GM19452 (cell line): ENCODE results near the gene C5.

Experiments used
- ATAC-seq: cut with Tn5 transposase; IDR thresholded peaks from one replicate; pipeline ENCODE4 v1.9.1; 2021; ENCODE audit not compliant: unreplicated experiment

The C5 gene

DNA sequence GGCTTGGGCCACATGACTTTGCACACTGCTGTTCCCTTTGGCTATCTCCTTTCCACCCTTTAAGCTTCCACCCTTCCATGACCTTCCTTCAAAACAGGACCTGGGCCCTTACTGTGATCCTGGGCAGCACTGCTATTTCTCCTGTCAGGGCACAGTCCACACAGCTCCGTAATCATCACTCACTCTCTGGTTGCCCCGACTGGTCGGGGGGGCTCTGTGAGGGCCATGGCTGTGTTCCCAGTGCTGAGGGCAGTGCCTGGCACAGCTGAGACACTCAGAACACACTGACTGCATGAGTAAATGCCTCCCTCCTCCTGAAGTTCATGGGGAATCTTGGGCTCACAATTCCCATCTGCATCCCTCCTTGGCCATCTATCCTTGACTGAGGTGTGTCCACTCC lies 135.7 kb downstream of the C5 start:
- no peak for ATAC-seq

DNA sequence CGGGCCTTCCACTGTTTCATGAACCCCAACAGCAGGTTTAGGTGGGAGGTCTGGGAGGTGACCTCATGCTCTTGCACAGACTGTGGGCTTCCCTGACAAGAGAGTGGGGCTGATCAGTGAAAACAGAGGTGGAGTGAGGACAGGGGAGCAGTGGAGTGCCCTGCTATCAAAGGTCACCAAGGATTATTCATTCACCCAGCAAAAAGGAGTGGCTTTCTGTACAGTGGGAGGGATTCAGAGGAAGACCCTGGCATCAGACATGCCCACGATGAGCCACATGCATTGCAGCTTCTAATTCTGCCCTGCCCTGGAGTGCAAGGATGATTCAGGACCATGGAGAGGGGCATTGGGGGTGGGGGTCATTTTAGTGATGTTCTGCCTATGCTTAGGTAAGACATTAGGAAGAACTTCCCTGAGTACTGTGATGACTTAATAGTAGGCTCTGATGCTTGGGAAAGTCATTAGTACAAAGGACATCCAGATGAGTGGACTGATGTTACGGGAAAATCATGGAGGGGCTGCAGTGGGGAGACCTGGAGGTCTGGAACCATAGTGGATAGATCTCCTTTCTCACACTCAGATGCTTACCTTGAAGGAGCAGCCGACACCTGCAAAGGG lies 136.3 kb downstream of the C5 start:
- ATAC-seq, result no peak

GRCh38 chr9:120912958-120913646 lies 137.0 kb downstream of the C5 start:
- no peak for ATAC-seq

DNA sequence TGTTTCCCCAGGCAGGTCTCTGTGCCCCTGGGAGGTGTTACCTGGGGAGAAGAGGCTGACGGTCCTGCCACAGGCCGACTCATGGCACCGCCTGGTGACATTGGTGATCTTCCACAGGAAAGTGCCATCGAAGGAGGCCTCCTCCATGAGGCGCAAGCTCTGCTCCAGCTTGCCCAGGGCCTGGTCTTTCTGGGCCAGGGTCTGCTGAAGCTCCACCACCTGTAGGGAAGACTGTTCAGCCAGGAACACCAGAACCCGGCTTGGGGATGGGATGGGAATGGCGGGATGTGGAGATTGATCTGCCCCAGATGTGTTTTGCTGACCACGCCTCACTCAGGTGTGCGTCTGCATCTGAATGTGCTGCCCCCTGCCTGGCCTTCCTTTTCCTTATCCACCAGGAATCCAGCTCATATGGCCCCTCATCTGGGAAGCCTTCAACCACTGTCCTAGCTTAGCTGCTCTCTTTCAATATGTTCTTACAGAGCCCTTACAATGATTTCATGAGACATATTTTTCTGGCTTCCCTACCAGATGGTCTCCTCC lies 138.7 kb downstream of the C5 start:
- ATAC-seq, result no peak

- ATAC-seq, result no peak
Measured at GRCh38 chr9:120910643-120911042, 139.4 kb downstream of the C5 start.

DNA sequence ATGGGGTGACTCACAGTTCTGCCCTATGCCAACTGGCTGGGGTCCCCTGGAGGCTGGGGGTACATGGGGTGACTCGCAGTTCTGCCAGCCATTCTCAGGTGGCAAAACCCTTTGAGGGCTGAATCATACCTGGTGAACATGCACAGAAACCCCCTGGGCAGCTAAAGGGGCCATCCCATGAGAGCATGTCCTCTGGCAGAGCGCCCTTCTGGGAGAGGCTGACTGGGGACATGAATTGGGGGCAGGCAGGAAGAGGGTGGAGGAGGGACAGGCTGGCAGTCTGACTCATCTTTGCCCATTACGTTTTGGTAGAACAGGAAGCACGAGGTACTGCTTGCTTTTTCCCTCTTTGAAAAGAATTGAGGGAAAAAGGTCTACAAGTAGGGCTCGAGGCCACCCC lies 140.2 kb downstream of the C5 start:
- no peak for ATAC-seq

DNA sequence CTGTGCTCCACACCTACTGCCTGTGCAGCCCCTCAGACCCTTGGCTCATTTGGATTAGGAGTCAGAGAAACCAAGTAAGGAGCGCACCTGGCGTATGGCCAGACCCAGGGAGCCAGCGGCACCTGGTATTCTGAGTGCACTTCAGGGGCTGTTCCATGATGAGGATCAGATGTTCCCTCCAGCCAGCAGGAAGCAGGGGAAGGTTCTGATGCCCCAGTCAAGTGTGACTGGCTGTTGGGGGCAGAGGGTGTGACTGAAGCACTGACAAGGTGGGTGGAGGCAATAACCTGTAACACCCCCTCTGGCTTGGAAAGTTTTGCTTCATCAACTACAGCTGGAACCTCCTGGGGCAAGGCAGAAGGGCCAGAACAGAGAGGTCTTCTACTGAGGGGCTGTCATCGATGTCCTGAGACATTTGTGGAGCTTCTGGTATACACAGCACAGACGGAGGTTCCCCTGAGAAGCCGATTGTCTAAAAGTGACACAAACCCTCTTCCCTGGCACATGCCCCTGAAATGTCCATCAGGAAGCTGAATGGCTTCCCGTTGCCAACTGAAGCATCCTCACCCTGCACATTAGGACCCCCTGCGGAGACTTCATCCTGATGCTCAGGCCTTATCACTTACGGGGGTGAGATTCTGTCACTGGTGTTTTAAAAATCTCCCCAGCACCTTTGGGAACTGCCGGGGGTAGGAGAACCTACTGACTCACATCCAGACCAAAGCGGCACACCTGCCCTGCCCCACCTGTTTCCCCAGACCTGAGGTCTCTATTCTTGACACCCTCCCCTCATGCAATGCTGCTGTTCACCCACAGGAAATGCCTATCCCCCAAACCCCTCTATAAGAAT lies 144.5 kb downstream of the C5 start:
- no peak for ATAC-seq

DNA sequence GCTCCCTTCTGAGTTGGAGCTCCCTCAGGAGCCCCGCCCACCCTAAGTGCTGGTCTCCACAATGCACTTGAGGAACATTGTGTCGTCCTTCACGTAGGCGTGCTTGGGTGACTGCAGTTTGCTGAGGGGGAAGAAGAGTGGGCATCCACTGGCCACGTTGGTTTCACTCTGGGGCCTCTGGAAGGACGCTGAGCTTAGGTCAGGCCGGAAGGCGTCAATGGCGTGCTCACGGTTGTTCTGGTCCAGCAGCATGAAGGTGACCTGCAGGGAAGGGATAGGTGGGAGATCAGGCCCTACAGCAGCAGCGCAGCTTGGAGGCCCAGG lies 145.1 kb downstream of the C5 start:
- no peak for ATAC-seq

GRCh38 chr9:120904061-120904977 lies 145.8 kb downstream of the C5 start:
- ATAC-seq, result no peak

DNA sequence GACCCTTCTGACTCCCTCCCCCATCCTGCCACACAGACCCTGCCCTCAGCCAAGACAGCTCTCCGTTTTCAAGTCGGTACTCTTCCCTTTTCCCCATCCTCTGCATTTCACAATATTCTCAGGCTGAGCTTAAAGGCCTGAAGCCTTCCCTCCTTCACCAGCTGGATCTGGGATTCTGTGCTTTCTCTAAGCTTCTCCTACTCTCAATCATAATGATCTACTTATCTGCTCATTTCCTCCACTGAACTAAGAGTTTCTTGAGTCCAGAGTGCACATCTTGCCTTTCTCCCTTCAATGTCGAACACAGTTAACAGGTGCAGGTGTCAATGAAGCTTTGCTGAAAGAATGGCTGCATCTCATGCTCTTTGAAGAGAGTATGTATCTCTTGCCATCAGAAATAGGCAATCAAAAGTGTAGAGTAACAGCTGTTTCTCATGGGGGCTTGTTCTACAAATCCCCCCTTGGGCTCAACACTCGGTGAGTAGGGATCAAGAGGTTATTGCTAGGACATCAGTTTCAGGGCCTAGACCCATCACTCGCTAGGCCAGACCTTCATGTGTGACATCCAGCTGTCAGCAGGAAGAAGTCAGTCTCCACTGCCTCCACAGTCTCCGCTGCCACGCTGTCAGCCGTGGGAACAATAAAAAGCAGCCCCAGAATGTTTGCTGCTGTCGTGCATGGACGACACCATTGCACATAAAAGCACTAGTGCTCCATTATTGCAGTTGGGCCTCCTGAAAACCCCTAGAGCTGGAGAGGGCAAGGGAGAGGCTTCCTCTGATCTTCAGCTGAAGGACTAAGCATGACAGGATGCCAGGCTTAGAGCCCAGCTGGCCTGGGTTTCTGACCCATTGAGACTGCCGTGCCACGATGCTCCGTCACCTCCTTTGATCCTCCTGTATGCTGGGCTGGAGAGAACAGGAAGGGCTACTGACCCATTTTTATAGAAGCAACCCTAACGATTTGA lies 147.2 kb downstream of the C5 start:
- no peak for ATAC-seq
